Endothelial cell of umbilical vein (primary cell): ENCODE measurements around the gene PLSCR1.

Experiments used
- CTCF ChIP-seq, 2 donors: IDR thresholded peaks; 1 replicate in 1 of 2; 2 replicates in 1 of 2; pipeline ENCODE4 v1.5.1; 2011; ENCODE audit warnings: low read length in 2 of 2, mild to moderate bottlenecking in 2 of 2, moderate library complexity in 2 of 2, control low read depth in 1 of 2, inconsistent platforms in 1 of 2, low read depth in 1 of 2; ENCODE audit not compliant: insufficient read depth in 1 of 2; ENCODE audit errors: extremely low read depth in 1 of 2
- EZH2 ChIP-seq: IDR thresholded peaks from 2 replicates; pipeline ENCODE4 v1.6.1; 2012; ENCODE audit warnings: borderline replicate concordance, low read depth, mild to moderate bottlenecking, moderate library complexity, low read length, inconsistent platforms; ENCODE audit not compliant: severe bottlenecking
- MYC ChIP-seq: IDR thresholded peaks from one replicate; pipeline ENCODE4 v1.6.1; 2011; ENCODE audit warnings: mild to moderate bottlenecking, low read depth, low read length
- POLR2A ChIP-seq: IDR thresholded peaks from 2 replicates; pipeline ENCODE4 v1.6.1; 2012; ENCODE audit warnings: low read depth, mild to moderate bottlenecking, control low read depth, low read length
- POLR2AphosphoS5 ChIP-seq: IDR thresholded peaks from 2 replicates; pipeline ENCODE4 v1.6.1; 2012; ENCODE audit warnings: low read depth, mild to moderate bottlenecking, control low read depth, low read length, moderate library complexity; ENCODE audit not compliant: insufficient read depth

GRCh38 chr3:146593776-146594175, 49.4 kb upstream of the PLSCR1 start:
- TF ChIP-seq POLR2AphosphoS5 (no peak), CTCF (IDR thresholded peaks at IDR 0.05; ENCODE audit: extremely low read depth in 1 of 2, insufficient read depth in 1 of 2, low read depth in 1 of 2, low read length in 2 of 2) (no peak), POLR2A (no peak), MYC (no peak), EZH2 (no peak)
